Gastrocnemius medialis (tissue), 4 donors: ENCODE measurements around the gene ZSCAN18. TPM values are rescaled to one million over a fixed set of nuclear protein-coding genes. Genes with fewer than 3 reads are reported as not detected.

Experiments
- ATAC-seq, 2 donors: fragments of 150-250 bp; one replicate each; pipeline ENCODE4 v1.9.1; 2016
- DNase-seq, 2 donors: peaks; one replicate each; pipeline ENCODE4 v3.0.0-alpha.2; 2019
- H3K27ac ChIP-seq, 4 donors: fragments of 200-600 bp; sonication (generic); 1 replicate in 1 of 4; 2 replicates in 3 of 4; pipeline ENCODE4 v1.5.1; 2016 to 2018; ENCODE audit warnings: mild to moderate bottlenecking in 2 of 4, moderate library complexity in 1 of 4
- H3K27me3 ChIP-seq, 3 donors: fragments of 200-600 bp; sonication (generic) in 2 of 3; 1 replicate in 1 of 3; 2 replicates in 2 of 3; pipeline versions ENCODE4 v1.5.1 to v1.6.0; 2016 to 2019; ENCODE audit warnings: mild to moderate bottlenecking in 1 of 3, moderate library complexity in 1 of 3
- H3K36me3 ChIP-seq, 2 donors: fragments of 200-600 bp; sonication (generic) in 1 of 2; one replicate each; pipeline ENCODE4 v1.5.1; 2017 to 2018
- H3K4me1 ChIP-seq, 2 donors: fragments of 200-600 bp; sonication (generic) in 1 of 2; one replicate each; pipeline ENCODE4 v1.5.1; 2016 to 2017; ENCODE audit warnings: mild to moderate bottlenecking in 2 of 2
- H3K4me3 ChIP-seq, 4 donors: fragments of 200-600 bp; sonication (generic) in 3 of 4; 1 replicate in 1 of 4; 2 replicates in 3 of 4; pipeline ENCODE4 v1.5.1; 2016 to 2019; ENCODE audit warnings: mild to moderate bottlenecking in 2 of 4
- H3K9me3 ChIP-seq, 3 donors: fragments of 200-600 bp; sonication (generic) in 2 of 3; 1 replicate in 1 of 3; 2 replicates in 2 of 3; pipeline ENCODE4 v1.5.1; 2016 to 2019
- CTCF ChIP-seq, 5 experiments: fragments of 450-650 bp in 3 of 5; fragments of 200-600 bp in 2 of 5; sonication (generic) in 2 of 5; IDR thresholded peaks in 4 of 5; conservative IDR thresholded peaks in 1 of 5; 1 replicate in 4 of 5; 2 replicates in 1 of 5; pipeline ENCODE4 v1.5.1; 2016 to 2019; ENCODE audit warnings: antibody characterized with exemption in 5 of 5, mild to moderate bottlenecking in 3 of 5, moderate library complexity in 3 of 5
- POLR2A ChIP-seq, 2 donors: fragments of 450-650 bp; IDR thresholded peaks; one replicate each; pipeline ENCODE4 v1.6.1; 2017; ENCODE audit warnings: antibody characterized with exemption in 2 of 2, mild to moderate bottlenecking in 2 of 2, moderate library complexity in 2 of 2
- in situ Hi-C, 4 donors: fragments of 200-750 bp; cut with MboI; loops; one replicate each; pipeline versions ENCODE4 v1.15.0 to v1.8.0; 2017; ENCODE audit warnings: low sequenced_read_pairs in 4 of 4
- intact Hi-C: fragments of 100-400 bp; cut with DNase I; formaldehyde crosslinking; loops from one replicate; pipeline ENCODE4 v1.15.1; 2023; ENCODE audit warnings: low total_unique reads
- total RNA-seq, 4 donors: library from RNA; depleted of rRNA; stranded (reverse); fragments of >200 nt; gene quantifications; one replicate each; pipeline versions ENCODE4 v1.1.0 to v1.2.3, GENCODE V29; 2016

ZSCAN18 gene
- total RNA-seq, 4 donors from 2014 or later = 11.2 to 20.6 (median 15.2) TPM

- Histone ChIP-seq H3K27ac (no peak overlapping the region), H3K36me3 (peaks cover 0 to 28% of the 10 kb centered on the region in 2 donors), H3K4me1 (no peaks in the 10 kb centered on the region), H3K27me3 (no peaks in the 10 kb centered on the region), H3K9me3 (peaks cover 0 to 3% (median 0%) of the 10 kb centered on the region in 3 donors), H3K4me3 (no peak overlapping the region)
- ATAC-seq = no peak
- no peak for DNase-seq
- in situ Hi-C loops = no loop called here
- intact Hi-C loops = no loop called here
- TF ChIP-seq POLR2A (IDR thresholded peaks at IDR 0.05) = no peak
- TF ChIP-seq CTCF (IDR thresholded peaks at IDR 0.05 in 4 of 5, conservative IDR thresholded peaks at IDR 0.05 in 1 of 5) = no peak
Measured at GRCh38 chr19:58089846-58090245, 8.2 kb downstream of the ZSCAN18 start.

- Histone ChIP-seq H3K9me3 (peaks cover 0 to 6% (median 3%) of the 10 kb centered on the region in 3 donors), H3K4me3 (no peak overlapping the region), H3K4me1 (no peaks in the 10 kb centered on the region), H3K27ac (no peak overlapping the region), H3K27me3 (no peaks in the 10 kb centered on the region), H3K36me3 (peaks cover 4 to 41% of the 10 kb centered on the region in 2 donors)
- no peak for TF ChIP-seq POLR2A (IDR thresholded peaks at IDR 0.05)
- no peak for TF ChIP-seq CTCF (IDR thresholded peaks at IDR 0.05 in 4 of 5, conservative IDR thresholded peaks at IDR 0.05 in 1 of 5)
- ATAC-seq (no peak), DNase-seq (no peak)
- intact Hi-C loops = no loop called here
- in situ Hi-C loops = no loop called here
Measured at GRCh38 chr19:58088521-58089052, 9.4 kb downstream of the ZSCAN18 start.

GRCh38 chr19:58086825-58087710 is 11.0 kb downstream of the ZSCAN18 start:
- no peaks in the 10 kb centered on the region for H3K4me1 ChIP-seq
- H3K9me3 ChIP-seq = peaks cover 0 to 16% (median 11%) of the 10 kb centered on the region in 3 donors
- peaks cover 4 to 43% of the 10 kb centered on the region in 2 donors for H3K36me3 ChIP-seq
- in situ Hi-C loops = no loop called here
- no peak for TF ChIP-seq CTCF (IDR thresholded peaks at IDR 0.05 in 4 of 5, conservative IDR thresholded peaks at IDR 0.05 in 1 of 5)
- no peak for TF ChIP-seq POLR2A (IDR thresholded peaks at IDR 0.05)
- no peaks in the 10 kb centered on the region for H3K27me3 ChIP-seq
- intact Hi-C loops = no loop called here
- DNase-seq (no peak), ATAC-seq (no peak)
- H3K4me3 ChIP-seq = no peak overlapping the region
- no peak overlapping the region for H3K27ac ChIP-seq

GRCh38 chr19:58085348-58085875 is 12.6 kb downstream of the ZSCAN18 start:
- Histone ChIP-seq H3K4me3 (no peak overlapping the region), H3K4me1 (no peaks in the 10 kb centered on the region), H3K9me3 (peaks cover 0 to 16% (median 13%) of the 10 kb centered on the region in 3 donors), H3K36me3 (peaks cover 4 to 43% of the 10 kb centered on the region in 2 donors), H3K27me3 (no peaks in the 10 kb centered on the region), H3K27ac (no peak overlapping the region)
- DNase-seq = no peak
- no peak for ATAC-seq
- in situ Hi-C loops = no loop called here
- intact Hi-C loops = no loop called here
- no peak for TF ChIP-seq POLR2A (IDR thresholded peaks at IDR 0.05)
- no peak for TF ChIP-seq CTCF (IDR thresholded peaks at IDR 0.05 in 4 of 5, conservative IDR thresholded peaks at IDR 0.05 in 1 of 5)
